CD4-positive, alpha-beta T cell treated with Interleukin-10 for 1 hour (primary cell): Measurements from ENCODE around the gene TRAF7.
"Not testable (repeated sequence)": the region's sequence is repeated elsewhere in the genome, so short reads cannot be mapped to it uniquely, and the experiment has no call there.

Experiments
- DNase-seq: peaks from one replicate; pipeline ENCODE4 v3.0.0-alpha.2; 2020

The TRAF7 gene

GRCh38 chr16:2186064-2186463, 30.5 kb downstream of the TRAF7 start:
- DNase-seq, result no peak

- DNase-seq, result no peak
Observed at GRCh38 chr16:2186505-2186904, 30.9 kb downstream of the TRAF7 start.

GRCh38 chr16:2187212-2187611, 31.6 kb downstream of the TRAF7 start:
- DNase-seq, result no peak

GRCh38 chr16:2188395-2188794, 32.8 kb downstream of the TRAF7 start:
- no peak for DNase-seq

- DNase-seq, result no peak
Observed at GRCh38 chr16:2189252-2189893, 33.8 kb downstream of the TRAF7 start.

DNA sequence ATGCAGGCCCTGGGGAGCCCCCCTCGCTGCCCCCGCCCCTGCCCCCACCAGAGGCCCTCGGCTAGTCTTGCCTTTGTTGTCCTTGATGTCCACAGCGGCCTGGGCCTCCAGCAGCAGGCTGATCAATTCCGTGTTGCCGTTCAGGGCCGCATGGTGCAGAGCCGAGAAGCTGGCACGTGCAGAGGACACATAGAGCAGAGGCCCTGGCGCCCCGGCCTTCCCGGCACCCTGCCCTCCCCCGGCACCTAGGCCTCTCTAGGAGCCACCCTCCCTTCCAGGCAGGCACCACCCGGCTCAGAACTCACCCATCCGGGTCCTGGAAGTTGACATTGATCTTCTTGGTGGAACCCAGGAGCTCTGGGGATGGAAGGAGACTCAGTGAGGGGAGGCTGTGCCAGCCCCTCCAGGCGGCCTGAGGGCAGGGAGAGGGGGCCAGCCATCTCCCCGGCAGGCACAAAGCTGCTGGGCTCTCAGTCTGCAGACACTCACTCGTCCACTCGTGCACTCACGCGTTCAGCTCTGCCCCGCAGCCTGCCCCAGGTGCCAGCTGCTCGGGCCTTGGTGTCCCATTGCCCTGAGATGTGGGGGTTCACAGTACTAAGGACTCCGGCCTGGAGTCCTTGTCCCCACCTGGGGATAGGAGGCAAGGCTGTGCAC, 34.5 kb downstream of the TRAF7 start:
- DNase-seq, result no peak

DNA sequence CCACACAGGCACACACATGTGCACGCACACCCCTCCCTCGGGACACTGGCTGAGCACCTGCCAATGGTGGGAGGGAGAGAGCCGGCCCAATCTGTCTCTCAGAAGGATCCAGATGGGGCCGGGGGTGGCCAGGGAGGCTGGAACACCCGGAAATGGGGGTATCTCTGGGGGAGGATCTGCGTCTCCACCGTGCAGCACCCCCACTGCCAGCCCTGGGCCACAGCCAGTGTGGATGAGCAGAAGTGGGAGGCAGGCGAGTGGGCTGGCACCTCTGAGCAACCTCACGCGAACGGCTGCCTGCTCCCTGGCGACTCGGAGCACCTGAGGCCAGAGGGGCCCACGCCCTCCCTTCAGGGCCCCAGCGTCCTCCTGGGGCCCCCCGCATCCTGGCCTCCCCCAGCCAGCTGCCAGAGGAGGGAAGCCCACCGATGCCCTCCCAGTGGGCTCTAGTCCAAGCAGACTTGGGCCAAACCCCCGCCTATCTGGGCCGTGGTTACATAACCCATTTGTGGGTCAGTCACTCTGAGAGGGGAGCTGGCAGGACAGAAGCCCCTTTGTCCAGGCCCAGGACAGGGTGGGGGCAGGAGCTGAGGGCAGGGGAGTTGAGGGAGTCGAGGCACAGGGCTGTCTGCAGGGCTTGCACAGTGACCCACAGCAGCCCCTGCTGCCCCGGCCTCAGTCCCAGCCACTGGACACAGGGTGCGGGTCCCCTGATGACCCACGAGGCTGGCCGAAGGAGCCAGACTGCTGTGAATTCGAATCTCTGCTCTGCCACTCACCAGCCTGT, 35.3 kb downstream of the TRAF7 start:
- DNase-seq, result no peak

DNA sequence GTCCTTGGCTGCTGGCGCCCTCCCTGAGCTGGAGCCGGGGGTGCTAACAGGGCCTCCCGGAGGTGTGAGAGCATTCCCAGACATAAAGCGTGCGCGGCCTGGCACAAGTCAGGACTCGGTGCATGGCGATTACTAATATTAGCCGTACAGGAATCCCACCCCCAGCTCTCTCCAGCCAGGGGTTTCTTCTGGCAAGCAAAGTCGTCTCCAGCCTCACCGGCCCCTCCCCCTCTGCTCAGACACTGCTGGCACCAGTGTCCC, 35.8 kb downstream of the TRAF7 start:
- no peak for DNase-seq

DNA sequence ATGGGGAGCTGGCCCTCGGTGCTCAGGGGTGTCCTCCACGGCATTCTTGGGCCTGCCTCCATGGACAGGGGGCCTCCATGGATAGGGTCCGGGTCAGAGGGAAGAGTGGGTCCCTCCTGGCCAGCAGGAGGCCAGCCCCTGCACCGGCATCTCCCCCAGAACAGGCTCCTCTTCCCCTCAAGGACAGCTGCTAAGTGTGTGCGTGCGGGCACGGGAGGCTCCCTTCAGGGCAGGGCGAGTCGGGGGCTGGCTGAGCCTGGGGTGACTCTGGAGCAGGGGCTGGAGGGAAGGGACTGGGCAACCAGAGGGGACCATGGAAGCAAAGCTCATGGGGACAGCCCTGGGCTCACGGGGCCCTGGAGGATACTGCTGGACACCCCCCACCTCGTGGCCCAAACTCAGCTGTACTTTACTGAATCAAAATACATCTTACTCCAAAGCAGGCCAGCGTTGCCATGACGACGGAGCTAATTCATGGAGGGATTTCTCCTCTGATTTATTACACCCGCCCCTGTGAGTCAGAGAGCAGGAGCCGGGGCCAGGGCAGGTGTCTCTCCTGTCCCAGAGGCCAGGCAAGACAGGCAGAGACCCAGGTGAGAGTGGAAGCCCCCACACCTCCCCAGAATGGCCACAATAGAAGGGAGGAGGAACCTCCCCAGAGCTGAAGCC, 38.7 kb downstream of the TRAF7 start:
- DNase-seq, result no peak

- DNase-seq, result peak; percentile 68
Observed at GRCh38 chr16:2194852-2195321, 39.3 kb downstream of the TRAF7 start.

DNA sequence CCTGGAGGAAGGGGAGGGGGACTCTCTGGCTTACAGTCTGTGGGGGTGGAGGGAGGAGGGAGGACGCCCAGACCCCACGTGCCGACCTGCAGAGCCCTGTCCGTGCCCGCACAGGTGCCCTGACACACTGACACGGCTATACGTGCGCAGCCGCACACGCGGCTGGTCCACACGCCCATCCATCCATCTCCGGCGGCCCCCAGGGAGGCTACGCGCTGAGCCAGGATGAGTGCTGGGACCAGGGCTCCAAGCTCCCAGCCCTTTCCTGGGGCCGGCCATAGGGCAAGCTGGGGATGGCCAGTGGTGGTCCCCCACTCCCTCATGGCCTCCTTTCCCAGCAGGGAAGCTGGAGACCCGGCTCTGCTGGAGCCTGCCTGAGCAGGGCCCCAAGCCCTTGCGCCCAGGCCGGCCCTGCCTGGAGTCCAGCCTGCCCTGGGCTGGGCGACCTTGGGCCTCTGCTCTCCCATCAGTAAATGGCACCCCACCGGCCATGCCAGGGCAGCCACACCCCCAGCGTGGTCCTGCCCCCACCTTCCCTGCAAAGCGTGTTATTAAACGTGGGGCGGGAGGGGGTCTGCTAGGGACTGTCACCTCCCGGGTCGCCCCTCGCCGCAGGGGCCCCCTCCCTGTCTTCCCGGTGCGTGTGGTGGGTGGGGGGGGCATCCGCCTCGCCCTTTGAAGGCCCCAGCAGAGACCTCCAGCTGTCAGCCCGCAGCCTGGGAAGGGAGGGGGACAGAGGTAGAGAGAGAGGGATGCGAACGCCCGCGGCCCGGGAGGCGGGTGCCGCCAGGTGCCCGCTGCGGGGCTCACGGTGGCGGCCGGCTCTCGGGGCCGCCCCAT, 40.0 kb downstream of the TRAF7 start:
- no peak for DNase-seq

- no peak for DNase-seq
Observed at GRCh38 chr16:2196162-2196980, 40.8 kb downstream of the TRAF7 start, which contains the start of gene CASKIN1. CASKIN1 (minus strand) TSS chr16:2196605; CDS start chr16:2196432, 173 bp downstream.

- no peak for DNase-seq
Observed at GRCh38 chr16:2196981-2197511, 41.5 kb downstream of the TRAF7 start.

- DNase-seq, result no peak
Observed at GRCh38 chr16:2197765-2198164, 42.2 kb downstream of the TRAF7 start.

DNA sequence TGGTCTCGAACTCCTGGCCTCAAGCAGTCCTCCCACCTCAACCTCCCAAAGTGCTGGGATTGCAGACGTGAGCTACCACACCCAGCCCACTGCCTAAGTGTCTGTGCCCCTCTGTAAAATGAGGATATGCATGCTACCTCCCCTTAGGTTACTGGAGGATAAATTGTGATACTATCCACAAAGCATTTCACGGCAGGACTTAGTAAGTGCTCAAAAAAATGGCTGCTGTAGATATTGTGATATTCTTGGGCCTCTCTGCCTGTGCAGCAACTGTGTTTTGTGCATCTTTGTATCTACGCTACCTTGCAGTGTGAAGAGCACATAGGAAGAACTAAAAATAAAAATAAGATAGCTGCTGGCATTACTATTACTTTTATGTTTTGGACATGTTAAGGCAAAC, 42.7 kb downstream of the TRAF7 start:
- DNase-seq, result no peak

DNA sequence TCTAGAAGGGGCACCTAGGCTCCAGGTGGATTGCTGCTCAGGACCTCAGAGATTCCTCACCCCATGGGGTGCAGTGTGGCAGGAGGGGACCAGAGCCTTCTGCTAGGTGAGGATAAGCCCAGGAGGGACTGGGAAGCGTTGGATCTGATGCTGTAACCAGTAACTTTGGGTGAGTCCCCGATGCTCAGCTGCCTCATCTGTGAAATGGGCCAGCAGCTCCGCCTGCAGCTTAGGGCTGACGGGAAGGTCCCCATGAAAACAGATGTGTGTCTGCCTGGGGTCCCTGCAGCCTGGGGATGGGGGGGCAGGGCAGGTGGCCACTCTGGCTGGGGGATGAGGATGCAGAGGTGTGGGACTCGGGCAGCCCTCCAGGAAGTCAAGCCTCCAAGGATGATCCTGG, 43.5 kb downstream of the TRAF7 start:
- DNase-seq, result no peak

DNA sequence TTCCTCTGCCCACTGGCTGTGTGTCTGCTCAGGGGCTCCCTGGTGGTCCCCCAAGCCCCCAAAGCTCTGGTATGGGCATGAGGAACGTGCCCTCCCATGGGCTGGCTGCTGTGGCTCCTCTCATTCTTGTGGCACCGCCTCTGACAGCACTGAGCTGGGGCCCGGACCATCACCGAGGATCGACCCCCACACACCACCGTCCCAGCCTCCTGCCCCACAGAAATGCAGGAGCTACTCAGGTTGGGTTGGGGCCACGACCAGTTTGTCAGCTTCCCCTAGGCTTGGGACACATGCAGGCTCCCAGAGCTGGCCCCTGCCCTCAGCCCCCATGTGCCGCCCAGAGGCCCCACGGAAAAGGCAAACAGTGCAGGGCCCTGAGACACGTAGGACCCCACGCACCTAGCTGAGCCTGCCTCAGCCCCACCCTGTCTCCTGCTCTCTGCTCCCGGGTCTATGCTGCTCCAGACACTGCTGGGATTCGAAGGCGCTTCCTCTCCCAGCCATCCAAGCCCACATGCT, 44.1 kb downstream of the TRAF7 start:
- no peak for DNase-seq

DNA sequence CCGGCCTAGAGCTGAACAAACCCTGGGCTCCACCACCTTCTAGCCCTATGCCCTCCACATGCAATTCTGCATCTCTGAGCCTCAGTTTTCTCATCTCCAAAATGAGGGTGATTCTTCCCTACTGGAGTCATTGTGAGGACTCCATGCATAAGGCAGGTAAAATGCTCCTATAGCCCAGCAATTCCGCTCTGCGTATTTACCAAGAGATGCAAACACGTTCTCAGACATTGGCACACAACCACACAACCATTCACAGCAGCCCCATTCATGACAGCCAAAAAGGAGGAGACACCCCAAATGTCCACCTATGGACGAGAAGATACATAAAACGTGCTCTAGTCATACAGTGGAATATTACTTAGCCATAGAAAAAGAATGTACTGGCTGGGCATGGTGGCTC, 44.7 kb downstream of the TRAF7 start:
- DNase-seq, result no peak

GRCh38 chr16:2203119-2203688, 47.6 kb downstream of the TRAF7 start:
- not testable (repeated sequence) for DNase-seq

- DNase-seq, result no peak
Observed at GRCh38 chr16:2204416-2205103, 49.0 kb downstream of the TRAF7 start.
